C4-2B (cell line): ENCODE results near the gene TMC3.
"Not testable (repeated sequence)": the region's sequence is repeated elsewhere in the genome, so short reads cannot be mapped to it uniquely, and the experiment has no call there.

Source experiments
- H3K27ac ChIP-seq: fragments of 450-650 bp; 2 replicates; pipeline ENCODE4 v1.5.1; 2017
- ZFX ChIP-seq: fragments of 450-650 bp; IDR thresholded peaks from 2 replicates; pipeline ENCODE4 v1.6.1; 2017
- TF ChIP-seq, protein P1 (sequence below): fragments of 450-650 bp; conservative IDR thresholded peaks from 2 replicates; pipeline ENCODE4 v1.5.1; 2017; ENCODE audit warnings: mild to moderate bottlenecking

TMC3 gene

DNA sequence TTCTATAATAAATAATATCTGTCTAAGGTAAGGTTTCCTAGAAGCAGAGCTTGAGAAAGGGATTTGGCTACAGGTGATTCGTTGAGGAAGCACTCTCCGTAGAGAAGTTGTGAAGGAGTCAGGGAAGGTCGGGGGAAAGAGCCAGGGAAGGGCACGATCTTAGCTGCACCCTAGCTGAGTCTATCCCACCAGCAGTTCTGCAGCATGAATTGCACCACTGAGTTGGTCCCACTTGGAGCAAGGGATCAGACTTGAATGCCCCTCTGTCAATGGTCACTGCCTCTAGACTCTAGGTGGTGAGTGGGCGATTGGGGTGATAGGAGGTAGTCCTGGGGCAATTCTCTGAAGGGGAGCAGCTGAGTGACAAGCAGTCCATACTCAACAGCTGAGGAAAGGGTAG is 13.5 kb downstream of the TMC3 start:
- TF ChIP-seq ZFX: no peak
- TF ChIP-seq, protein P1, sequence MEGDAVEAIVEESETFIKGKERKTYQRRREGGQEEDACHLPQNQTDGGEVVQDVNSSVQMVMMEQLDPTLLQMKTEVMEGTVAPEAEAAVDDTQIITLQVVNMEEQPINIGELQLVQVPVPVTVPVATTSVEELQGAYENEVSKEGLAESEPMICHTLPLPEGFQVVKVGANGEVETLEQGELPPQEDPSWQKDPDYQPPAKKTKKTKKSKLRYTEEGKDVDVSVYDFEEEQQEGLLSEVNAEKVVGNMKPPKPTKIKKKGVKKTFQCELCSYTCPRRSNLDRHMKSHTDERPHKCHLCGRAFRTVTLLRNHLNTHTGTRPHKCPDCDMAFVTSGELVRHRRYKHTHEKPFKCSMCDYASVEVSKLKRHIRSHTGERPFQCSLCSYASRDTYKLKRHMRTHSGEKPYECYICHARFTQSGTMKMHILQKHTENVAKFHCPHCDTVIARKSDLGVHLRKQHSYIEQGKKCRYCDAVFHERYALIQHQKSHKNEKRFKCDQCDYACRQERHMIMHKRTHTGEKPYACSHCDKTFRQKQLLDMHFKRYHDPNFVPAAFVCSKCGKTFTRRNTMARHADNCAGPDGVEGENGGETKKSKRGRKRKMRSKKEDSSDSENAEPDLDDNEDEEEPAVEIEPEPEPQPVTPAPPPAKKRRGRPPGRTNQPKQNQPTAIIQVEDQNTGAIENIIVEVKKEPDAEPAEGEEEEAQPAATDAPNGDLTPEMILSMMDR: no peak

DNA sequence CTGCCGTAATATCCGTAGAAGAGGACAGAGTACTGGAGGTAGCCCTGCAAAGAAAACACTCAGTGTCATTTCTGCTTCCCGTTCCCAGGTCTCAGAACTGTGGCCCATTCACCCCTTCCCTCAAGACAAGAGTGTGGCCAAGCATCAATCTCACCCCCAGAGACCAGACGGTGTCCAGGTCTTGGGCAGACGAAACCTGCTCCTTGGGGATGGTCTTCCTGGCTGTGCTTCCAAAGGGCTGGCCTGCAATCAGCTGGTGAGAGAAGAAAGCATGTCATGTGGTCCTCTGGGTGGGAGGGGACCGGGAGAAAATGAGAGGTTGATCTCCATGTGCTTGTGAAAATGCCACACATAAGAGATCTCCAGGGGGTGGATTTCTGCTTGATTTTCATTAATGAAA is 15.8 kb downstream of the TMC3 start:
- no peak overlapping the region for H3K27ac ChIP-seq
- TF ChIP-seq, protein P1: no peak

More for the DNA sequence above, 13.5 kb downstream of the TMC3 start:
- no peak overlapping the region for H3K27ac ChIP-seq

DNA sequence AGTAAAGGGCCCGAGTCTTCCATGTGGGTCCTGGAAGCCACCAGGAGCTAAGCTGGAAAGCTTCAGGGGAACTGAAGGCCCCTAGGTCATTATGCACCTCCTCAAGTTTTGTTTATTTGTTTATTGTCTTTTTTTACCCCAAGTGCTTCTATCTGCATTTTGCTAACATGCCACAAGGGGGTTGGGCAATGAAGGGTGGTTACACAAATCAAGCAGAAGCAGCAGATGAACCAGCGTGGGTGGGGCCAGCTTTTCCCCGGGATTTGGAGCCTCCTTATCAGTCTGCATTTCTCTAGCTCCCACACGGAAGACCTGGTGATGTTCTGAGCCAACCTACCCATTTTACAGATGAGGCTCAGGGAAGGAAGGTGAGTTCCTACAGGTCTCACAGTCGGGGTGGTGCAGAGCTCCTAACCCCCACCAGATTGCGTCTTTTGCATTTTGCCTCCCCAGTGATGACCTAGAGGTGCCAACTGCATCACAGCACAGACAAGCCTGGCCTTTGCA is 16.8 kb downstream of the TMC3 start:
- TF ChIP-seq, protein P1: peak; percentile 4; the same call in 1 of the 2 replicates
- TF ChIP-seq ZFX: no peak
- H3K27ac ChIP-seq: no peak overlapping the region

DNA sequence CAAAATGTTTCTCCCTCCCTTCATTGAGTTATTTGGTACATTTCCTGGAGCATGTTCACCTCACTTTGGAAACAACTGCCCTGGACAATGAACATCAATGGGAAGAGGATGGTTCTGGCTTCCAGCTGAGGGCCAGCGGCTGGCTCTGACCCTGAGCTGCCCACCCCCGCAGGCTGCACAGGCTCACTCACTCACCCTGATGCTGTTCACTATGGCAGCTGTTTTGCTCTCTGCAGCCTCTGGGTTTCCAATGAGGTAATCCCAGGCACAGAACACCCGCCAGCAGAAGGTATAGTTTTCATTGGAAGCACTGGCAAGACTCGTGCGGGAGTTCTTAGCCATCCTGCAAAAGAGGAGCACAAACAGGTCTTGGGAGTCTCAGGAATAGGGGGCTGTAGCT is 17.8 kb downstream of the TMC3 start:
- TF ChIP-seq, protein P1: no peak
- no peak for TF ChIP-seq ZFX

DNA sequence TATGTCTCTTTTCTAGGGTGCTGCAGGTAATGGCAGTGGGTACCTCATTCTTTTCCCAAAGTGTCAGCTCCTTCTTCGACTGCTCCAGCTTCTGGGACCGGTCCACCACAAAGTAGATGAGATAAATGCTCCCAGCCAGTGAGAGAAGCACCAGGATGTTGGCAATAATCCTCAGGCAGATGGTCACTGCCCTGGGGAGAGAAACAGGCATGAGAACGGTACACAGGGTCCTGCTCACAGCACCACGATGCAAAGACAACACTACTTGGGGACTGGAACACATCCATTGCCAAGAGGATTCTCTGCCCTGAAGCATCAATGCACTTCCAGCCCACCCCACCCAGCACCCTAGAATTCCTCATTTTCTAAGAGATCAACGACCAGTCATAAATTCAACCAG is 22.4 kb downstream of the TMC3 start:
- H3K27ac ChIP-seq: no peak overlapping the region
- TF ChIP-seq, protein P1: no peak
- no peak for TF ChIP-seq ZFX

More for the DNA sequence above, 17.8 kb downstream of the TMC3 start:
- H3K27ac ChIP-seq: no peak overlapping the region

DNA sequence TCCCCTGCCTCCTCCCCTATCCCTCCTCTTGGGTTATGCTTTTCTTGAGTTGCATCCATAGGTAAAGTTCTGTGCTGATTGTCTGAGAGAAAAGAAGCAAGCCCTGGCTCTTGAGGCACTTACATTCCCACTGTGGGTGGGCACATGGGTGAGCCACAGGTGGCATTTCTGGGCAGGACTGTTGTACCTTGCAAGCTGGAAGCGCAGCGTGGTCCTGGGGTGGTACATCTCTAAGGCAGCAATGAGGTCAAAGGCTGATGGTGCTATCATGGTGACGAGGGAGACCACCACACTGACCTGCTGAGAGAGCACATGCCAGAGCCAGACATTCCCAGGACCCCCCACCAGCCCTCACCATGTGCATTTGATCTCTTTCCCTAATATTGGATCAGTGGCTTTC is 24.7 kb downstream of the TMC3 start:
- no peak overlapping the region for H3K27ac ChIP-seq
- TF ChIP-seq, protein P1: no peak
- no peak for TF ChIP-seq ZFX

DNA sequence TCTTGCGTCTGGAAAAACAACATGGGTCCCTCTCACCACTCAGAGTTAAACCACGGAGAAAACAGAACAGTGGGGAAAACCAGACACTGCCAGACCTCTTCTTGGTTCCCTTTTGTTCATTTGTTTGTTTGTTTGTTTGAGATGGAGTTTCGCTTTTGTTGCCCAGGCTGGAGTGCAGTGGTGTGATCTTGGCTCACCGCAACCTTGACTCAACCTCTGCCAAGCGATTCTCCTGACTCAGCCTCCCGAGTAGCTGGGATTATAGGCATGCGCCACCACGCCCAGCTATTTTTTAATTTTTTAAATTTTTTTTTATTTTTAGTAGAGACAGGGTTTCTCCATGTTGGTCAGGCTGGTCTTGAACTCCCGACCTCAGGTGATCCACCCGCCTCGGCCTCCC is 25.3 kb downstream of the TMC3 start:
- not testable (repeated sequence) for H3K27ac ChIP-seq

DNA sequence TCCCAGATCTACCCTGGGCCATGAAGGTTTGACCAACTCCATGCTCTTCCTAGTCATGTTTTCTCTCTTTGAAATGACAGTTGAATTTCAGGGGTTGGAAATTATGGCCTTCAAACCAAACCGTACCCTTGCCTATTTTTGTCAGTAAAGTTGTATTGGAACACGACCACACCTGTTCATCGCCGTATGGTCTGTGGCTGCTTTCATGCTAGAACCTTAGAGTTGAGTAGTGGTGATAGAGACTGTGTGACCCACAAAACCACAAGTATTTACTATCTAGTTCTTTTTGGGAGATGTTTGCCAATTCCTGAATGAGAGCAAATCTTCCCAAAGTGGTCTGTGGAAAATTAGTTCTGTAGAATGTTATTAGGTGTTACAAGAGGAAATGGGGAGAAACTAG is 26.1 kb downstream of the TMC3 start:
- no peak for TF ChIP-seq ZFX
- TF ChIP-seq, protein P1: no peak
- H3K27ac ChIP-seq: no peak overlapping the region
